ENCODE measurements around the gene CD200.

DNA sequence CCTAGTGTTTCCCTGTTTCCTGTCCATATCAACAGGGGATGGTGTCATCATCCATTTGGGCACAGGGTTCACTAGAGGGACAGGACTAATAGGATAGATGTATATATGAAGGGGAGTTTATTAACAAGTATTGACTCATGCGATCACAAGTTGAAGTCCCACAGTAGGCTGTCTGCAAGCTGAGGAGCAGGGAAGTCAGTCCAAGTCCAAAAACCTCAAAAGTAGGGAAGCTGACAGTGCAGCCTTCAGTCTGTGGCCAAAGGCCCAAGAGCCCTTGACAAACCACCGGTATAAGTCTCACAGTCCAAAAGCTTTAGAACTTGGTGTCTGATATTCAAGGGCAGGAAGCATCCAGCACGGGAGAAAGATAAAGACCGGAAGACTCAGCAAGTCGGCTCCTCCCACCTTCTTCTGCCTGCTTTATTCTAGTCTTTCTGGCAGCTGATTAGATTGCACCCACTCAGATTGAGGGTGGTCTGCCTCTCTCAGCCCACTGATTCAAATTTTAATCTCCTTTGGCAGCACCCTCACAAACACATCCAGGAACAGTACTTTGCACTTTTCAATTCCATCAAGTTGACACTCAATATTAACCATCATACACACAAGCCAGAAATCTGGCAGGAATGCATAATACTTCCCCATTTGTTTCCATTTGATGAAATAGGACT, 43.4 kb downstream of the CD200 start:
- TF ChIP-seq, protein P1, sequence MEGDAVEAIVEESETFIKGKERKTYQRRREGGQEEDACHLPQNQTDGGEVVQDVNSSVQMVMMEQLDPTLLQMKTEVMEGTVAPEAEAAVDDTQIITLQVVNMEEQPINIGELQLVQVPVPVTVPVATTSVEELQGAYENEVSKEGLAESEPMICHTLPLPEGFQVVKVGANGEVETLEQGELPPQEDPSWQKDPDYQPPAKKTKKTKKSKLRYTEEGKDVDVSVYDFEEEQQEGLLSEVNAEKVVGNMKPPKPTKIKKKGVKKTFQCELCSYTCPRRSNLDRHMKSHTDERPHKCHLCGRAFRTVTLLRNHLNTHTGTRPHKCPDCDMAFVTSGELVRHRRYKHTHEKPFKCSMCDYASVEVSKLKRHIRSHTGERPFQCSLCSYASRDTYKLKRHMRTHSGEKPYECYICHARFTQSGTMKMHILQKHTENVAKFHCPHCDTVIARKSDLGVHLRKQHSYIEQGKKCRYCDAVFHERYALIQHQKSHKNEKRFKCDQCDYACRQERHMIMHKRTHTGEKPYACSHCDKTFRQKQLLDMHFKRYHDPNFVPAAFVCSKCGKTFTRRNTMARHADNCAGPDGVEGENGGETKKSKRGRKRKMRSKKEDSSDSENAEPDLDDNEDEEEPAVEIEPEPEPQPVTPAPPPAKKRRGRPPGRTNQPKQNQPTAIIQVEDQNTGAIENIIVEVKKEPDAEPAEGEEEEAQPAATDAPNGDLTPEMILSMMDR (IDR thresholded peaks at IDR 0.05; ENCODE audit: low read length) = no peak
- no peak for TF ChIP-seq EZH2 (optimal IDR thresholded peaks at IDR 0.05; ENCODE audit: low read depth, low read length)
- no peak for TF ChIP-seq EZH2phosphoT487 (IDR thresholded peaks at IDR 0.05; ENCODE audit: low read length)
